ENCODE results near the gene ZNF19. TPM values are rescaled to one million over a fixed set of nuclear protein-coding genes. Genes with fewer than 3 reads are reported as not detected.

The ZNF19 gene
- total and polyA plus RNA-seq, 11 donors, result 0.40 to 2.7 (median 1.7) TPM

DNA sequence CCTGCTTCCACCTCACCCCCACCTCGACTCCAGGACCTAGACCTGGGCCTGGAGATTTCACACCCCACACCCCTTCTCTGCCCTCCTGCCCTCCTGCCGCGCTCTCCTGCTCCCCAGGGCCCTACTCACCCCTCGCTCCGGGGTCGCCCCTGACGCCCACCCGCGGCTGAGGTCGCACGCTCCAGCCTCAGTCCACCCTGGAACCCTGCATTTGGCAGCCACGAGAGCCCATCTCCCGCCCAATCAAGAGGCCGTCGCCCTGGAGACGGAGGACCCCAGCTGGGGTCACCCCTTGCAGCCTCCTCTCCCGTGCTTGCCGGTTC lies 63.4 kb downstream of the ZNF19 start:
- Histone ChIP-seq H3K36me3 (no peaks in the 10 kb centered on the region), H3K27me3 (peaks cover 4 to 62% (median 19%) of the 10 kb centered on the region in 9 donors), H3K27ac (no peak overlapping the region), H3K9me3 (peaks cover 0 to 9% (median 2%) of the 10 kb centered on the region in 12 donors), H3K4me3 (no peak overlapping the region), H3K4me1 (peaks cover 0 to 8% (median 0%) of the 10 kb centered on the region in 12 donors)
- no peak for ATAC-seq
- intact Hi-C loops (cut with DNase I), result loop anchor here in 1 of 10 donors (10.0 kb wide), 1 partner anchor 189 kb away; no protein-coding TSS in a partner anchor
- DNase-seq, result no peak
- TF ChIP-seq POLR2A (IDR thresholded peaks at IDR 0.05), result no peak
- TF ChIP-seq, protein P1, sequence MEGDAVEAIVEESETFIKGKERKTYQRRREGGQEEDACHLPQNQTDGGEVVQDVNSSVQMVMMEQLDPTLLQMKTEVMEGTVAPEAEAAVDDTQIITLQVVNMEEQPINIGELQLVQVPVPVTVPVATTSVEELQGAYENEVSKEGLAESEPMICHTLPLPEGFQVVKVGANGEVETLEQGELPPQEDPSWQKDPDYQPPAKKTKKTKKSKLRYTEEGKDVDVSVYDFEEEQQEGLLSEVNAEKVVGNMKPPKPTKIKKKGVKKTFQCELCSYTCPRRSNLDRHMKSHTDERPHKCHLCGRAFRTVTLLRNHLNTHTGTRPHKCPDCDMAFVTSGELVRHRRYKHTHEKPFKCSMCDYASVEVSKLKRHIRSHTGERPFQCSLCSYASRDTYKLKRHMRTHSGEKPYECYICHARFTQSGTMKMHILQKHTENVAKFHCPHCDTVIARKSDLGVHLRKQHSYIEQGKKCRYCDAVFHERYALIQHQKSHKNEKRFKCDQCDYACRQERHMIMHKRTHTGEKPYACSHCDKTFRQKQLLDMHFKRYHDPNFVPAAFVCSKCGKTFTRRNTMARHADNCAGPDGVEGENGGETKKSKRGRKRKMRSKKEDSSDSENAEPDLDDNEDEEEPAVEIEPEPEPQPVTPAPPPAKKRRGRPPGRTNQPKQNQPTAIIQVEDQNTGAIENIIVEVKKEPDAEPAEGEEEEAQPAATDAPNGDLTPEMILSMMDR (IDR thresholded peaks at IDR 0.05), result no peak
- 3 to 8% (median 5%) methylated on average over 16 to 18 of the region's 18 CpGs for WGBS, 4 donors

DNA sequence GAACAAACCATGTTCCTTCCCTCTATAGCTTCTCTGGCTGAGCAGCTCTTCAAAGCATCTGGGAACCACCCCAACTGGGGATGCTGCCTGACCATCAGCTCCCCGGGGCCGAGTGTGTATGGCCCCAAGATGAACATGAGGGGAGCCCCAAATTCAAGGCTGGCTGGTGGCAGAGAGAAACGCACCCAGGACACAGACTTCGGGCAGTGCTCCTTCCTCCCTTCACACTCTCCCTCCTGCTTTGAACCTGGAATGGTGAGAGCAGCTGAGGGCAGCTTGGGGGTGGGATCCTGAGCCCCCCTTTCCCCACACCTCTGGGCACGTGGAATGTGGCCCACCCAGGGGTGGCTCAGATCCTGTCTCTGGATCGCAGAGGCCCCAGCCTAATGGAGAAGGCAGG lies 64.5 kb downstream of the ZNF19 start:
- 53 to 84% (median 67%) methylated on average over 4 to 6 of the region's 6 CpGs for WGBS, 4 donors
- H3K4me3 ChIP-seq, result no peak overlapping the region
- ATAC-seq (no peak), DNase-seq (no peak)
- peaks cover 0 to 8% (median 0%) of the 10 kb centered on the region in 12 donors for H3K4me1 ChIP-seq
- no peak overlapping the region for H3K27ac ChIP-seq
- H3K27me3 ChIP-seq, result peaks cover 4 to 53% (median 19%) of the 10 kb centered on the region in 9 donors
- TF ChIP-seq, protein P1 (IDR thresholded peaks at IDR 0.05), result no peak
- TF ChIP-seq POLR2A (IDR thresholded peaks at IDR 0.05), result no peak
- intact Hi-C loops (cut with DNase I), result loop anchor here in 1 of 10 donors (10.0 kb wide), 1 partner anchor 190 kb away; no protein-coding TSS in a partner anchor
- H3K36me3 ChIP-seq, result no peaks in the 10 kb centered on the region
- H3K9me3 ChIP-seq, result peaks cover 0 to 9% (median 2%) of the 10 kb centered on the region in 12 donors

DNA sequence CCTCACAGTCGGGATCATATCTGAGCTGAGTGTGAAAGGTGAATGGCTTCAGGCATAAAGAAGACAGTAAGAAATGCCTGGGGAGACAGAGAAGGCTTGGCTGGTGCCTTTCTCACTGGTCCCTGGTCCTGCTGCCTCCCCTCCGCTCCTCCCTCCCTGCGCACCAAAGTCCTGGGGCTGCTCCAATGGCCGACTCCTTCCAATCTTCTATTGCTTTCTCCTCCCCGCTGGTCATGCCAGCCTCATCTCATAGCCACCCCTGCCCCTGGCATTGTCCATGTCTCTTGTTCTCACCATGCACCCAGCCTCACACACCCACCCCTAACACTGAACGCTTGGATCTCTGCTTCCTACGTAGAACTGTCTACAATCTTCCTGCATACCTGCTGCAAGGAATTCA lies 65.3 kb downstream of the ZNF19 start:
- TF ChIP-seq, protein P1 (IDR thresholded peaks at IDR 0.05), result no peak
- TF ChIP-seq POLR2A (IDR thresholded peaks at IDR 0.05), result no peak
- H3K27me3 ChIP-seq, result peaks cover 4 to 45% (median 19%) of the 10 kb centered on the region in 9 donors
- WGBS, 4 donors, result 71 to 87% (median 73%) methylated on average over 7 of the region's 7 CpGs
- DNase-seq (no peak), ATAC-seq (no peak)
- H3K9me3 ChIP-seq, result peaks cover 0 to 9% (median 2%) of the 10 kb centered on the region in 12 donors
- no peak overlapping the region for H3K27ac ChIP-seq
- intact Hi-C loops (cut with DNase I), result loop anchor here in 1 of 10 donors (10.0 kb wide), 1 partner anchor 191 kb away; no protein-coding TSS in a partner anchor
- H3K4me1 ChIP-seq, result peaks cover 0 to 8% (median 0%) of the 10 kb centered on the region in 12 donors
- H3K4me3 ChIP-seq, result no peak overlapping the region
- H3K36me3 ChIP-seq, result no peaks in the 10 kb centered on the region

Other genes starting within 250 kb of the ZNF19 start
- gene CMTR2, start 199.9 kb downstream of the ZNF19 start, total RNA-seq, result 10 to 100 TPM in 3 of 9 donors, 1 to 10 TPM in 6; 7.8 to 13.4 (median 9.4) TPM
- gene CMTR2, start 199.9 kb downstream of the ZNF19 start, polyA plus RNA-seq, result 1 to 10 TPM; 2.4 to 6.1 TPM
- gene CALB2, start 130.6 kb downstream of the ZNF19 start, total RNA-seq, result 10 to 100 TPM in 1 of 9 donors, 1 to 10 TPM in 3, under 1 TPM in 3, not detected in 2; 0.35 to 76.2 (median 1.1) TPM
- gene CALB2, start 130.6 kb downstream of the ZNF19 start, polyA plus RNA-seq, result under 1 TPM; 0.38 to 0.86 TPM
- gene TLE7, start 47.3 kb downstream of the ZNF19 start, total RNA-seq, result not detected
- not detected for gene TLE7, start 47.3 kb downstream of the ZNF19 start, polyA plus RNA-seq
- 1 to 10 TPM; 2.7 to 7.4 (median 5.3) TPM for gene ZNF23, start 27.1 kb downstream of the ZNF19 start, total RNA-seq
- 1 to 10 TPM; 4.3 to 4.7 TPM for gene ZNF23, start 27.1 kb downstream of the ZNF19 start, polyA plus RNA-seq
- under 1 TPM in 1 of 9 donors, not detected in 8; 0.57 TPM for gene CHST4, start 37.1 kb upstream of the ZNF19 start, total RNA-seq
- not detected for gene CHST4, start 37.1 kb upstream of the ZNF19 start, polyA plus RNA-seq
- under 1 TPM in 2 of 9 donors, not detected in 7; 0.05 to 0.50 TPM for gene TAT, start 87.8 kb upstream of the ZNF19 start, total RNA-seq
- not detected for gene TAT, start 87.8 kb upstream of the ZNF19 start, polyA plus RNA-seq
- gene MARVELD3, start 136.9 kb upstream of the ZNF19 start, total RNA-seq, result under 1 TPM in 1 of 9 donors, not detected in 8; 0.14 TPM
- gene MARVELD3, start 136.9 kb upstream of the ZNF19 start, polyA plus RNA-seq, result not detected
- 1 to 10 TPM; 2.5 to 7.4 (median 3.6) TPM for gene PHLPP2, start 235.4 kb upstream of the ZNF19 start, total RNA-seq
- 1 to 10 TPM in 1 of 2 donors, under 1 TPM in 1; 0.99 to 1.6 TPM for gene PHLPP2, start 235.4 kb upstream of the ZNF19 start, polyA plus RNA-seq